GM12878 (cell line): ENCODE measurements around the gene SIRT2.
"Not testable (repeated sequence)": the region's sequence is repeated elsewhere in the genome, so short reads cannot be mapped to it uniquely, and the experiment has no call there.

ENCODE experiments used
- ATF7 ChIP-seq: fragments of 450-650 bp; IDR thresholded peaks from 2 replicates; pipeline ENCODE4 v1.6.1; 2016; ENCODE audit warnings: low read depth, mild to moderate bottlenecking
- CEBPB ChIP-seq, 2 experiments: fragments of 150-350 bp in 1 of 2; IDR thresholded peaks; 2 replicates each; pipeline ENCODE4 v1.6.1; 2012 to 2014; ENCODE audit warnings: low read depth in 2 of 2, low read length in 2 of 2, borderline replicate concordance in 1 of 2, inconsistent platforms in 1 of 2
- CREB1 ChIP-seq: IDR thresholded peaks from 2 replicates; pipeline ENCODE4 v1.6.1; 2012; ENCODE audit warnings: low read depth, mild to moderate bottlenecking, inconsistent platforms
- CTCF ChIP-seq, 3 experiments: IDR thresholded peaks in 2 of 3; conservative IDR thresholded peaks in 1 of 3; 2 replicates each; pipeline ENCODE4 v1.5.1; 2011; ENCODE audit warnings: low read depth in 3 of 3, low read length in 3 of 3, mild to moderate bottlenecking in 3 of 3, control low read depth in 2 of 3, moderate library complexity in 2 of 3, inconsistent platforms in 1 of 3, mixed read lengths in 1 of 3; ENCODE audit not compliant: control insufficient read depth in 2 of 3, insufficient read depth in 1 of 3; ENCODE audit errors: extremely low read depth in 1 of 3
- EP300 ChIP-seq, 2 experiments: fragments of 150-350 bp in 1 of 2; IDR thresholded peaks; 2 replicates each; pipeline ENCODE4 v1.6.1; 2011 to 2012; ENCODE audit warnings: low read depth in 2 of 2, low read length in 2 of 2, borderline replicate concordance in 1 of 2, improper control_type of control experiment in 1 of 2, inconsistent platforms in 1 of 2; ENCODE audit not compliant: control insufficient read depth in 1 of 2
- FOXM1 ChIP-seq: IDR thresholded peaks from 2 replicates; pipeline ENCODE4 v1.6.1; 2012; ENCODE audit warnings: low read depth, mild to moderate bottlenecking, inconsistent platforms, low read length, moderate library complexity
- POLR2A ChIP-seq: IDR thresholded peaks from 2 replicates; pipeline ENCODE4 v1.6.1; 2011; ENCODE audit warnings: low read depth, mild to moderate bottlenecking, low read length
- RELA ChIP-seq: fragments of 450-650 bp; IDR thresholded peaks from 2 replicates; pipeline ENCODE4 v1.8.0; 2014; ENCODE audit warnings: borderline replicate concordance; ENCODE audit not compliant: partially characterized antibody
- ZNF274 ChIP-seq: IDR thresholded peaks from one replicate; pipeline ENCODE4 v1.8.0; 2011; ENCODE audit not compliant: insufficient read length, insufficient read depth

- TF ChIP-seq ATF7; ZNF274; RELA; EP300 (IDR thresholded peaks at IDR 0.05; ENCODE audit: borderline replicate concordance in 1 of 2, control insufficient read depth in 1 of 2, low read depth in 2 of 2, low read length in 2 of 2); CTCF (IDR thresholded peaks at IDR 0.05 in 2 of 3, conservative IDR thresholded peaks at IDR 0.05 in 1 of 3; ENCODE audit: control insufficient read depth in 2 of 3, extremely low read depth in 1 of 3, insufficient read depth in 1 of 3, low read depth in 3 of 3, low read length in 3 of 3); POLR2A; FOXM1; CREB1; CEBPB (IDR thresholded peaks at IDR 0.05; ENCODE audit: borderline replicate concordance in 1 of 2, low read depth in 2 of 2, low read length in 2 of 2): not testable (repeated sequence)
Observed at GRCh38 chr19:38854961-38855360, 44.5 kb downstream of the SIRT2 start.
